Activated naive CD4-positive, alpha-beta T cell treated with anti-CD3 and anti-CD28 coated beads for 36 hours (primary cell): ENCODE results near the gene KDM1A. TPM values are rescaled to one million over a fixed set of nuclear protein-coding genes. Genes with fewer than 3 reads are reported as not detected.
A peak's percentile ranks its signal among the peaks of the same experiment; 100 is the strongest.
"Not testable (repeated sequence)": the region's sequence is repeated elsewhere in the genome, so short reads cannot be mapped to it uniquely, and the experiment has no call there.

ENCODE experiments used
- CTCF ChIA-PET: fragments of 350-600 bp; sonication (Branson Sonifier 250); formaldehyde crosslinking; loops from one replicate; lab custom pipeline; 2021; ENCODE audit warnings: antibody characterized with exemption; lab: Charles Lee
- DNase-seq: peaks from one replicate; pipeline ENCODE4 v3.0.0-alpha.2; 2020
- H3K27ac Mint-ChIP-seq: one replicate; pipeline ENCODE4 v1.8.0; 2021; ENCODE audit warnings: mild to moderate bottlenecking, mixed read lengths
- H3K27me3 Mint-ChIP-seq: one replicate; pipeline ENCODE4 v1.8.0; 2021; ENCODE audit warnings: low read depth, mixed read lengths
- H3K36me3 Mint-ChIP-seq: one replicate; pipeline ENCODE4 v1.8.0; 2021; ENCODE audit warnings: low read depth, mixed read lengths
- H3K4me1 Mint-ChIP-seq: one replicate; pipeline ENCODE4 v1.8.0; 2021; ENCODE audit warnings: low read depth, mixed read lengths
- H3K4me3 Mint-ChIP-seq: one replicate; pipeline ENCODE4 v1.8.0; 2021; ENCODE audit warnings: mild to moderate bottlenecking, moderate library complexity, mixed read lengths
- H3K9me3 Mint-ChIP-seq: one replicate; pipeline ENCODE4 v1.8.0; 2021; ENCODE audit warnings: mixed read lengths
- intact Hi-C: fragments of 100-400 bp; cut with micrococcal nuclease; formaldehyde crosslinking; loops from one replicate; pipeline ENCODE4 v1.15.1; 2023
- total RNA-seq, 2 experiments: library from RNA; stranded (reverse); gene quantifications; one replicate each; pipeline ENCODE4 v1.2.3, GENCODE V29; 2021

Gene KDM1A
- total RNA-seq, 2 experiments from 2014 or later: 59.7 to 62.6 TPM

- H3K36me3 Mint-ChIP-seq, CTCF ChIA-PET, intact Hi-C loops, H3K4me1 Mint-ChIP-seq, H3K27me3 Mint-ChIP-seq, H3K9me3 Mint-ChIP-seq, H3K27ac Mint-ChIP-seq, H3K4me3 Mint-ChIP-seq, DNase-seq: not testable (repeated sequence)
Observed at GRCh38 chr1:22992384-22992783, 26.9 kb upstream of the KDM1A start.

DNA sequence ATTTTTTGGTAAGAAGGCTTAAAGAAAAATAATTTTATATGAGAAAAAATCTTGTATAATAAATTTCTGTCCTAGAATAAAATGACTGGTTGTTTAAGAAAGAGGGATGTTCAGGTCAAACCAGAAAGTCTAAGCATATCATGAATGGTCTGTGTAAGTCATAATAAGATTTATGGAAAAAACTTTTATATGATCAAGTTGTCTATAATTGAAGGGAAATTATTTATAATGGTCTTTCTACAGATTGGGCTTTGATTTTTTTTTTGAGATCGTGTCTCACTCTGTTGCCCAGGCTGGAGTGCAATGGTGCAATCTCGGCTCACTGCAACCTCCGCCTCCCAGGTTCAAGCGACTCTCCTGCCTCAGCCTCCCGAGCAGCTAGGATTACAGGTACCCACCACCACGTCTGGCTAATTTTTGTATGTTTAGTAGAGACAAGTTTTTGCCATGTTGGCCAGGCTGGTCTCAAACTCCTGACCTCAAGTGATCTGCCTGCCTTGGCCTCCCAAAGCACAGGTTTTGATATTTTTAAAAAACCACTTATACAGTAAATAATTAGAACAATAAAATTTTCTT lies 26.0 kb upstream of the KDM1A start:
- DNase-seq, H3K27ac Mint-ChIP-seq, H3K4me3 Mint-ChIP-seq, H3K9me3 Mint-ChIP-seq, H3K4me1 Mint-ChIP-seq, H3K36me3 Mint-ChIP-seq, H3K27me3 Mint-ChIP-seq, intact Hi-C loops: not testable (repeated sequence)
- CTCF ChIA-PET: interaction anchor here (0.6 kb wide), 1 partner anchor 234 kb away, joined by 3 read pairs; no protein-coding TSS in a partner anchor

DNA sequence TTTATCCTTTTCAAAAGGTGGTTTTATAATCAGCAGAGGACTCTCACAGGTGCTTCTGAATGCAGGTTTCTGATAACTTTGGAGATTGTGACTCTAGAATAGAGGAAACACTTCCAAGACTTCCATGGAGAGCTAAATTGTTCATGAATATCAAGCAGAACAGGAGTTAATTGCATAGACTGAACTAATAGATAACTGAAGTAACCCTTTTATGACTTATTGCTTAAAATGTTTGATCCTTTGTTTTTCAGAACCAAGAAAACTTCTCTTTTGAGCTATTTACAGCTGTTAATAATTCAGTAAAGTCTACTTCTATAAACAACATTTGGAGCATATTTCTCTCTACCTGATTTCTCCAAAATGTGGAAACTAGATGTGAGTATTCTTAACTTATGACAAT lies 23.5 kb upstream of the KDM1A start:
- DNase-seq: no peak
- H3K9me3 Mint-ChIP-seq: peaks cover 8% of the 10 kb centered on the region
- CTCF ChIA-PET: no interaction called here
- H3K27me3 Mint-ChIP-seq: no peaks in the 10 kb centered on the region
- no peak overlapping the region for H3K27ac Mint-ChIP-seq
- no peak overlapping the region for H3K4me3 Mint-ChIP-seq
- intact Hi-C loops: no loop called here
- no peaks in the 10 kb centered on the region for H3K36me3 Mint-ChIP-seq
- no peaks in the 10 kb centered on the region for H3K4me1 Mint-ChIP-seq

- H3K27me3 Mint-ChIP-seq, H3K9me3 Mint-ChIP-seq, H3K36me3 Mint-ChIP-seq, H3K27ac Mint-ChIP-seq, CTCF ChIA-PET, H3K4me1 Mint-ChIP-seq, H3K4me3 Mint-ChIP-seq, DNase-seq, intact Hi-C loops: not testable (repeated sequence)
Observed at GRCh38 chr1:22997528-22997927, 21.7 kb upstream of the KDM1A start.

GRCh38 chr1:23000133-23000532 lies 19.1 kb upstream of the KDM1A start:
- DNase-seq, H3K4me3 Mint-ChIP-seq, H3K27me3 Mint-ChIP-seq, H3K4me1 Mint-ChIP-seq, intact Hi-C loops, CTCF ChIA-PET, H3K27ac Mint-ChIP-seq, H3K9me3 Mint-ChIP-seq, H3K36me3 Mint-ChIP-seq: not testable (repeated sequence)

GRCh38 chr1:23002218-23002617 lies 17.1 kb upstream of the KDM1A start:
- H3K9me3 Mint-ChIP-seq, H3K27me3 Mint-ChIP-seq, DNase-seq, H3K27ac Mint-ChIP-seq, H3K4me1 Mint-ChIP-seq, H3K36me3 Mint-ChIP-seq, CTCF ChIA-PET, H3K4me3 Mint-ChIP-seq, intact Hi-C loops: not testable (repeated sequence)

GRCh38 chr1:23004112-23004511 lies 15.2 kb upstream of the KDM1A start:
- DNase-seq: no peak
- intact Hi-C loops: no loop called here
- Mint-ChIP-seq H3K4me3 (no peak overlapping the region), H3K27ac (no peak overlapping the region), H3K27me3 (peaks cover 4% of the 10 kb centered on the region), H3K4me1 (no peaks in the 10 kb centered on the region), H3K9me3 (no peaks in the 10 kb centered on the region), H3K36me3 (no peaks in the 10 kb centered on the region)
- CTCF ChIA-PET: interaction anchor here (1.2 kb wide), 1 partner anchor 180 kb away, joined by 5 read pairs; no protein-coding TSS in a partner anchor

- H3K36me3 Mint-ChIP-seq, DNase-seq, H3K4me1 Mint-ChIP-seq, intact Hi-C loops, H3K27ac Mint-ChIP-seq, H3K27me3 Mint-ChIP-seq, H3K9me3 Mint-ChIP-seq, H3K4me3 Mint-ChIP-seq: not testable (repeated sequence)
- CTCF ChIA-PET: interaction anchor here (1.2 kb wide), 1 partner anchor 180 kb away, joined by 5 read pairs; no protein-coding TSS in a partner anchor
Observed at GRCh38 chr1:23004769-23005168, 14.5 kb upstream of the KDM1A start.

- Mint-ChIP-seq H3K27ac (no peak overlapping the region), H3K36me3 (no peaks in the 10 kb centered on the region), H3K9me3 (no peaks in the 10 kb centered on the region), H3K27me3 (peaks cover 4% of the 10 kb centered on the region), H3K4me3 (no peak overlapping the region), H3K4me1 (no peaks in the 10 kb centered on the region)
- CTCF ChIA-PET: interaction anchor here (0.6 to 0.7 kb wide), 2 partner anchors 40 to 689 kb away, joined by 3 to 4 read pairs; no protein-coding TSS in a partner anchor
- no peak for DNase-seq
- intact Hi-C loops: no loop called here
Observed at GRCh38 chr1:23007106-23007505, 12.2 kb upstream of the KDM1A start.

DNA sequence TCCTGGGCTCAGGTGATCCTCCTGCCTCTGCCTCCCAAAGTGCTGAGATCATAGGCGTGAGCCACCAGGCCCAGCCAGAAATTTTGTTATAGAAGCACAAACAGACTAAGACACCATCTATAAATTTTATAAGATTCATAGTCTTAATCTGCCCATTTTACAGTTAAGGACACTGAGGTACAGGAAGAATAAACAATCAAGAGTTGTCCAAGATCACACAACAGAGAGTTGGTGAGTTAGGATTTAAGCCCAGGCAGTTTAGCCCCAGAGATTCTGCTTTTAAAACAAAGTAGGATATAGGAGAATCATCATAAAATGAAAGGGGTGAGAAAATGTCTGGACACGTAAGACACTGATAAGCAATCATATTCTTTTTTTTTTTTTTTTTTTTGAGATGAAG lies 10.4 kb upstream of the KDM1A start:
- intact Hi-C loops: no loop called here
- no peak overlapping the region for H3K4me3 Mint-ChIP-seq
- no peaks in the 10 kb centered on the region for H3K4me1 Mint-ChIP-seq
- CTCF ChIA-PET: no interaction called here
- H3K9me3 Mint-ChIP-seq: no peaks in the 10 kb centered on the region
- H3K27me3 Mint-ChIP-seq: peaks cover 2% of the 10 kb centered on the region
- H3K27ac Mint-ChIP-seq: no peak overlapping the region
- H3K36me3 Mint-ChIP-seq: no peaks in the 10 kb centered on the region
- DNase-seq: no peak

- H3K27ac Mint-ChIP-seq, H3K9me3 Mint-ChIP-seq, H3K36me3 Mint-ChIP-seq, intact Hi-C loops, CTCF ChIA-PET, H3K27me3 Mint-ChIP-seq, DNase-seq, H3K4me3 Mint-ChIP-seq, H3K4me1 Mint-ChIP-seq: not testable (repeated sequence)
Observed at GRCh38 chr1:23010025-23010424, 9.2 kb upstream of the KDM1A start.

GRCh38 chr1:23013657-23014056 lies 5.6 kb upstream of the KDM1A start:
- DNase-seq: no peak
- Mint-ChIP-seq H3K9me3 (no peaks in the 10 kb centered on the region), H3K27ac (no peak overlapping the region), H3K4me1 (peaks cover 7% of the 10 kb centered on the region), H3K36me3 (no peaks in the 10 kb centered on the region), H3K27me3 (no peaks in the 10 kb centered on the region), H3K4me3 (no peak overlapping the region)
- CTCF ChIA-PET: no interaction called here
- intact Hi-C loops: no loop called here

DNA sequence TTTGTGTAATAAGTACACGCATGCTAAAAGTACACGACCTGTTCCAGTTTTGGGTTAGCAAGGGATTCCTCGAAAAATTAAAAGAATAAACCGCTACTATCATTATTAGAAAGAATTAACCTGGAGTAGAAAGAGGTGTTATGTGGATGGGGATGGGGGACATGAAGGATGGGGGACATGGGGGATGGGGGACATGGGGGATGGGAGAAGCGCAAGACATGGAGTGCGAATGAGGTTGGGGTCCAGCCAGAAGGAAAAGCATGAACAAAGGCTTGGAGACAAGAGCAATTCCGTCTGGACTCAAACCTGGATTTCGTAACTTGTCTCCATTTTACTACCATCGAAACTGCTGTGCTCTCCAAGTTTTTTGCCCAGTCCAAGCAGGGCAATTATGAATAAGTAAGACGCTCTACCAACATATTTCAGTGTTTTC lies 591 bp upstream of the KDM1A start:
- peaks cover 5% of the 10 kb centered on the region for H3K9me3 Mint-ChIP-seq
- no peak for DNase-seq
- H3K27me3 Mint-ChIP-seq: no peaks in the 10 kb centered on the region
- H3K4me1 Mint-ChIP-seq: peaks cover 37% of the 10 kb centered on the region
- H3K4me3 Mint-ChIP-seq: peak overlapping the region; percentile 93
- intact Hi-C loops: loop anchor here (1.0 to 5.0 kb wide), 2 partner anchors 350 to 566 kb away; partner anchors contain the start of gene ZBTB40
- peak overlapping the region; percentile 83 for H3K27ac Mint-ChIP-seq
- H3K36me3 Mint-ChIP-seq: peaks cover 9% of the 10 kb centered on the region
- CTCF ChIA-PET: interaction anchor here (1.0 kb wide), 1 partner anchor 166 kb away, joined by 3 read pairs; no protein-coding TSS in a partner anchor
